H1 (cell line): ENCODE measurements around the gene CELF4. TPM values are rescaled to one million over a fixed set of nuclear protein-coding genes. Genes with fewer than 3 reads are reported as not detected.

ENCODE experiments used
- POLR2AphosphoS5 ChIP-seq: IDR thresholded peaks from 2 replicates; pipeline ENCODE4 v1.6.1; 2011; ENCODE audit warnings: low read depth, low read length
- TAF1 ChIP-seq: IDR thresholded peaks from 2 replicates; pipeline ENCODE4 v1.6.1; 2011; ENCODE audit warnings: mild to moderate bottlenecking, low read depth, low read length
- polyA plus RNA-seq, 7 experiments: library from polyadenylated mRNA; depleted of rRNA in 3 of 7; stranded (reverse) in 5 of 7; unstranded in 2 of 7; fragments of >200 nt in 5 of 7; fragments of 200-250 nt in 2 of 7; gene quantifications; 1 replicate in 5 of 7; 2 replicates in 1 of 7; 4 replicates in 1 of 7; pipeline versions ENCODE4 v1.2.1 to v1.2.3, GENCODE V29; 2011 to 2013; ENCODE audit warnings: missing spikeins in 2 of 7, mixed read lengths in 2 of 7
- total RNA-seq: library from RNA; stranded (reverse); fragmentation: NEBNext Ultra II Directional; extraction: Animal tissue kit (Norgen Biotek cat#: 25700); gene quantifications from 2 replicates; pipeline ENCODE4 v1.2.1, GENCODE V29; 2021

The CELF4 gene
- total and polyA plus RNA-seq, 2 of the 8 experiments (the other 6 are each of a cell fraction or from before 2014, with no cell fraction given), result 1.6 to 3.4 TPM

- TF ChIP-seq POLR2AphosphoS5 (no peak), TAF1 (no peak)
Observed at GRCh38 chr18:37391698-37392548, 173.7 kb downstream of the CELF4 start (continued).
